ENCODE results near the gene PARD3.

Gene PARD3

DNA sequence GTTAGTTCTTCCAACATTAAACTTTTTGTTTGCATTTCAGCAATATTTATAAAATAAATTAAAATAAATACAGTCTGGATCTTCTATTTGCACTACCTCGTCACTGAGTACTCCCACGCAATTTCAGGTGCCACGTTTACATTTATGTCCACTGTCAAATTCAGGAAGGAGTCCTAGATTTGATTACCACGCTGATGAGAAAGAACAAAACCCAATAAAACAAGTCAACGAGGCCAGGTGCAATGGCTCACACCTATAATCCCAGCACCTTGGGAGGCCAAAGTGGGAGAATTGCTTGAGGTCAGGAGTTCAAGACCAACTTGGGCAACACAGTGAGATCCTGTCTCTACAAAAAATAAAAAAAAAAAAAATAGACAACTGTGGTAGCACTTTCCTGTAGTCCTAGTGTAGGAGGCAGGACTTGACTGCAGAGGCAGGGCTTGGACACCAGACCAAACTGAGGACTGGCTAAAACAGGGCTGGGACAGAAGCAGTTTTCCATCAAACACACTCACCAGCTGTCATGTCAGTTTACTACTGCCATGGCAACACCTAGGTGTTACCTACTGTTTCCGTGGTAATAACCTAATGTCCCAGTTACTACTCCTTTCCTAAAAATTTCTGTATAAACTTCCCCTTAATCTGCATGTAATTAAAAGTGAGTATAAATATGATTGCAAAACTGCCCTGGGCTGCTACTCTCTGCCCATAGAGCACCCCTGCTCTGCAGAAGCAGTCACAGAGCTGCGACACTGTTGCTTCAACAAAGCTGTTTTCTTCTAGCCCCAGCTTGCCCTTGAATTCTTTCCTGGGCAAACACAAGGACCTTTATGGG lies 341.7 kb downstream of the PARD3 start:
- H3K4me3 ChIP-seq (ENCODE audit: low read depth, low read length): no peak overlapping the region
- DNase-seq (ENCODE audit: low read depth): no peak

DNA sequence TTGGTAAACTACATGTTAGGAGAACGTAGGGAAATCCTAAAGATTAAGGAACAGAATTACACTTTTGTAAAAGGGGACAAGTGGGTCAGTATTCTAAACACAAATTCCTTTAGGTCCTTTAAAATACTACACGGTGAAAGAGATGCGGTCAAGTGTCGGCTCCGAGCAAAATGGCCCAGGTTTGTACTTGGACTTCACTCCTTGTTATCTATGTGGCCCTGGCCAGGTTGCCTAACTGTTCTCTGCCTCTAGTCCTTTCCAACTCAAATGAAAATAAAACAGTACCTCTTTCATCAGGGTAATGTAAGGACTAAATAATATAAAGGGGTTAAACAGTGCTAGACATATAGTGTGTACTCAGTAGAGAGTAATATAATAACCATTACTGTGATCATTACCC lies 344.8 kb downstream of the PARD3 start:
- TF ChIP-seq, protein P1, sequence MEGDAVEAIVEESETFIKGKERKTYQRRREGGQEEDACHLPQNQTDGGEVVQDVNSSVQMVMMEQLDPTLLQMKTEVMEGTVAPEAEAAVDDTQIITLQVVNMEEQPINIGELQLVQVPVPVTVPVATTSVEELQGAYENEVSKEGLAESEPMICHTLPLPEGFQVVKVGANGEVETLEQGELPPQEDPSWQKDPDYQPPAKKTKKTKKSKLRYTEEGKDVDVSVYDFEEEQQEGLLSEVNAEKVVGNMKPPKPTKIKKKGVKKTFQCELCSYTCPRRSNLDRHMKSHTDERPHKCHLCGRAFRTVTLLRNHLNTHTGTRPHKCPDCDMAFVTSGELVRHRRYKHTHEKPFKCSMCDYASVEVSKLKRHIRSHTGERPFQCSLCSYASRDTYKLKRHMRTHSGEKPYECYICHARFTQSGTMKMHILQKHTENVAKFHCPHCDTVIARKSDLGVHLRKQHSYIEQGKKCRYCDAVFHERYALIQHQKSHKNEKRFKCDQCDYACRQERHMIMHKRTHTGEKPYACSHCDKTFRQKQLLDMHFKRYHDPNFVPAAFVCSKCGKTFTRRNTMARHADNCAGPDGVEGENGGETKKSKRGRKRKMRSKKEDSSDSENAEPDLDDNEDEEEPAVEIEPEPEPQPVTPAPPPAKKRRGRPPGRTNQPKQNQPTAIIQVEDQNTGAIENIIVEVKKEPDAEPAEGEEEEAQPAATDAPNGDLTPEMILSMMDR (IDR thresholded peaks at IDR 0.05; ENCODE audit: low read depth, low read length, missing control alignments): no peak
- H3K4me3 ChIP-seq (ENCODE audit: low read depth, low read length): no peak overlapping the region
- no peak for DNase-seq (ENCODE audit: low read depth)

More for the DNA sequence above, 341.7 kb downstream of the PARD3 start:
- TF ChIP-seq, protein P1 (IDR thresholded peaks at IDR 0.05; ENCODE audit: low read depth, low read length, missing control alignments): no peak

DNA sequence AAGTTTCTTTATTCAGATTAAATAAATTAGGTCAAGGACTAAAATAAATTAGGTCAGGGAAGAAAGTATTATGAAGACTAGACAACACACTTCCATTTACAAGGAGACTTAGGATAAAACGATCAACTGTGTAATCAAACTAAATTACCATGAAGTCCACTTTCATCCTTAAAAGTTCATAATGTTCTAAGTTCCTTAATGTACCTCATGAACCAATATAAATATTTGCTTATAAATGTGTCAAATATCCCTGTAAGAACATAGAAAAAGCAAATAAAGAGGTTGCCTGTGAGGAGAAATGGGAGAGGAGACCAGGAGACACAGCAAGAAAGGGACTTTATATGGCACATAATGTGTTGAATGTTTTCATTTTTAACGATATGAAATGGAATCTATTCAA lies 345.6 kb downstream of the PARD3 start:
- TF ChIP-seq, protein P1 (IDR thresholded peaks at IDR 0.05; ENCODE audit: low read depth, low read length, missing control alignments): no peak
- no peak for DNase-seq (ENCODE audit: low read depth)

DNA sequence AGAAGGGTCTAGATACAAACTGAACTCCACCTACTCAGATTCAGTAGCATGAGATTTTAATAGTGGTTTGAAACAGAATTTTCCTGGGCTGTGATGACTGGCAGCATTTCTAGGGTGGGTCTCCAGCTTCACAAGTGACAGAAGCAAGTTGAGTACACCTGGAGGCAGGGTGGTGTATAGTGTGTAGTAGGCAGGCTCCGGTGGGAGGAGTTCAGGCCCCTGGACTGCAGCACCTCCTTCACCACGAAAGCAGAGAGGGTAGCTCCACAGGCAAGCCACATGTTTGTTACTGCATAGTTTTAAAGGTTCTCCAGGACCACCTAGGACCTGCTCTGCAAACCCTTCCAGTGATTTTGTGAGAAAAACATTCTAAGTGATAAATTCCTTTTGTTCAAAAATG lies 347.2 kb downstream of the PARD3 start:
- no peak overlapping the region for H3K4me3 ChIP-seq (ENCODE audit: low read depth, low read length)
- TF ChIP-seq, protein P1 (IDR thresholded peaks at IDR 0.05; ENCODE audit: low read depth, low read length, missing control alignments): no peak
- DNase-seq (ENCODE audit: low read depth): no peak

More for the DNA sequence above, 345.6 kb downstream of the PARD3 start:
- H3K4me3 ChIP-seq (ENCODE audit: low read depth, low read length): no peak overlapping the region

DNA sequence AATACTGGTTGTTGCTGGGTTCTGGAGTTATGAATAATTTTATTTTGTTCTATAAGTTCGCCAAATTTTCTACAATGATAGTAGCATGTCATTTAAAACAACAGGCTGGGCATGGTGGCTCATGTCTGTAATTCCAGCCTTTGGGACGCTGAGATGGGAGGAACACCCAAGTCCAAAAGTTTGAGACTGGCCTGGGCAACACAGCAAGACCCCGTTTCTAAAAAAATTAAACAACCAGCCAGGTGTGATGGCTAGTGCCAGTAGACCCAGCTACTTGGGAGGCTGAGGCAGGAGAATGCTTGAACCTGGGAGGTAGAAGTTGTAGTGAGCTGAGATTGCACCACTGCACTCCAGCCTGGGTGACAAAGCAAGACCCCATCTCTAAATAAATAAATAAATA lies 347.7 kb downstream of the PARD3 start:
- TF ChIP-seq, protein P1 (IDR thresholded peaks at IDR 0.05; ENCODE audit: low read depth, low read length, missing control alignments): no peak
- DNase-seq (ENCODE audit: low read depth): no peak
- H3K4me3 ChIP-seq (ENCODE audit: low read depth, low read length): no peak overlapping the region

DNA sequence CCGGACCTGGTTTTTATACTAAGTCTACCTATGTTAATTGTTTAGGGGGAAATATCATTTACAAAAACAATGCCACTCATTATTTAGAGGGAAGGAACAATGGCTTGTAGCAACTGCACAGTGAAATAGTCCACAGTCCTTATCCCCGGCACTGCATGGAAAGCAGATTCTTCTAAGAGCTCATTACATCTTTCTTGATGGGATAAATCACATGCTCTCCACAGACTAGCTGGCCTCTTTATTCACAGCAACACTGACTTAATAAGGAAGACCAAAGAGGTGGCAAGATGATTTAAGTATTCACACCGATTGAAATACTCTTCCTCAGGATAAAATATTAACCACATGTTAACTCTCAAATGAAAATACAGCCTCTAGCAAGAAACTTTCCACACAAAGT lies 349.4 kb downstream of the PARD3 start:
- H3K4me3 ChIP-seq (ENCODE audit: low read depth, low read length): no peak overlapping the region
- TF ChIP-seq, protein P1 (IDR thresholded peaks at IDR 0.05; ENCODE audit: low read depth, low read length, missing control alignments): no peak
- no peak for DNase-seq (ENCODE audit: low read depth)

DNA sequence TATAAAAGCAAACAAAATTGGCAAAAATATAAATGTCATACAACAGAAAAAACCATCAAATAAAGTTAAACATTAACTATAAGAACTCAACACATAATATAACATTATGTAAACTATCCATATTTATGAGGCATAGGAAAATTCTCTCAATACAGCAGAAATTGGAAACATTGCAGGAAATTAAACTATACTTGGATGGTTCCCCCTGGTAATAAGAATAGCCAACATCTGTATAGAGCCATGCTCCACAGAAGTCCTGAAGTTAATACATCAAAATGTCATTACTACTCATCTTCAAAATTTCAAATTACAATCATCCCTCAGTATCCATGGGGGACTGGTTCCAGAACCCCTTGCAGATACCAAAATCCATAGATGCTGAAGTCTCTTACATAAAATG lies 350.5 kb downstream of the PARD3 start:
- H3K4me3 ChIP-seq (ENCODE audit: low read depth, low read length): no peak overlapping the region
- no peak for DNase-seq (ENCODE audit: low read depth)
- TF ChIP-seq, protein P1 (IDR thresholded peaks at IDR 0.05; ENCODE audit: low read depth, low read length, missing control alignments): no peak

Data from GM12864 (cell line).